IMR-90 (cell line): Measurements from ENCODE around the gene EYS. TPM values are rescaled to one million over a fixed set of nuclear protein-coding genes. Genes with fewer than 3 reads are reported as not detected.

ENCODE experiments used
- ATAC-seq: fragments of 200-7000 bp; cut with Tn5 transposase; 2 replicates; pipeline ENCODE4 v1.9.1; 2020; ENCODE audit warnings: low read depth, mild to moderate bottlenecking, moderate library complexity
- BruUV-seq: library from RNA; stranded (reverse); fragments of 400-500 nt; replicated peaks from 2 replicates; lab custom pipeline; 2021; lab: Mats Ljungman, UMichigan
- CTCF ChIA-PET: fragments of 300-600 bp; formaldehyde crosslinking; extraction: SDS; loops from one replicate; lab custom pipeline; 2021; ENCODE audit warnings: antibody characterized with exemption; lab: Yijun Ruan, JAX
- POLR2A ChIA-PET: fragments of 300-600 bp; sonication (Branson Sonifier 250); formaldehyde crosslinking; loops from one replicate; lab custom pipeline; 2022; ENCODE audit warnings: antibody characterized with exemption; ENCODE audit not compliant: unreplicated experiment; lab: Charles Lee
- DNase-seq: peaks from one replicate; pipeline ENCODE4 v3.0.0; 2013
- H2AFZ ChIP-seq: replicated peaks from 2 replicates; pipeline ENCODE3; 2013; ENCODE audit warnings: low read length, mild to moderate bottlenecking; ENCODE audit not compliant: poor library complexity
- H2AK5ac ChIP-seq: 2 replicates; pipeline ENCODE4 v1.6.1; 2013; ENCODE audit warnings: low read depth, low read length, inconsistent platforms
- H2AK9ac ChIP-seq: replicated peaks from 2 replicates; pipeline ENCODE3; 2013; ENCODE audit warnings: mild to moderate bottlenecking, low read depth, low read length, moderate library complexity; ENCODE audit not compliant: poor library complexity
- H2BK120ac ChIP-seq: 2 replicates; pipeline ENCODE4 v1.6.1; 2013; ENCODE audit warnings: low read depth, low read length, inconsistent platforms
- H2BK15ac ChIP-seq: 3 replicates; pipeline ENCODE4 v1.6.1; 2013; ENCODE audit warnings: low read depth, low read length, inconsistent platforms
- H2BK20ac ChIP-seq: 2 replicates; pipeline ENCODE4 v1.6.1; 2013; ENCODE audit warnings: low read depth, mild to moderate bottlenecking, inconsistent platforms, low read length, moderate library complexity
- H2BK5ac ChIP-seq: 2 replicates; pipeline ENCODE4 v1.6.1; 2013; ENCODE audit warnings: mild to moderate bottlenecking, low read depth, low read length, inconsistent platforms; ENCODE audit not compliant: poor library complexity, severe bottlenecking
- H3K14ac ChIP-seq: replicated peaks from 2 replicates; pipeline ENCODE4 v1.6.1; 2013; ENCODE audit warnings: low read depth, low read length, inconsistent platforms
- H3K18ac ChIP-seq: 2 replicates; pipeline ENCODE4 v1.6.1; 2013; ENCODE audit warnings: low read depth, low read length, control low read depth
- H3K23ac ChIP-seq: 2 replicates; pipeline ENCODE4 v1.6.1; 2013; ENCODE audit warnings: low read depth, low read length, inconsistent platforms
- H3K27ac ChIP-seq: 2 replicates; pipeline ENCODE4 v1.5.1; 2013; ENCODE audit warnings: mild to moderate bottlenecking, control low read depth, low read length; ENCODE audit not compliant: insufficient read depth
- H3K27me3 ChIP-seq: 2 replicates; pipeline ENCODE4 v1.6.1; 2013; ENCODE audit warnings: low read length; ENCODE audit not compliant: control insufficient read depth, insufficient read depth
- H3K36me3 ChIP-seq: 2 replicates; pipeline ENCODE4 v1.6.1; 2013; ENCODE audit warnings: low read length, mixed read lengths; ENCODE audit not compliant: control insufficient read depth, insufficient read depth
- H3K4ac ChIP-seq: 2 replicates; pipeline ENCODE4 v1.6.1; 2013; ENCODE audit warnings: low read depth, low read length, inconsistent platforms
- H3K4me1 ChIP-seq: 2 replicates; pipeline ENCODE4 v1.6.1; 2013; ENCODE audit warnings: low read length, mixed read lengths; ENCODE audit not compliant: control insufficient read depth, insufficient read depth
- H3K4me2 ChIP-seq: 2 replicates; pipeline ENCODE4 v1.6.1; 2013; ENCODE audit warnings: low read depth, mild to moderate bottlenecking, control low read depth, low read length, moderate library complexity
- H3K4me3 ChIP-seq: 2 replicates; pipeline ENCODE4 v1.5.1; 2013; ENCODE audit warnings: low read depth, mild to moderate bottlenecking, control low read depth, low read length, moderate library complexity; ENCODE audit not compliant: insufficient read depth
- H3K56ac ChIP-seq: 2 replicates; pipeline ENCODE4 v1.6.1; 2013; ENCODE audit warnings: low read length, inconsistent platforms; ENCODE audit not compliant: insufficient read depth; ENCODE audit errors: extremely low read depth
- H3K79me1 ChIP-seq, 2 experiments: 2 replicates each; pipeline ENCODE4 v1.6.1; 2013; ENCODE audit warnings: low read length in 2 of 2, inconsistent platforms in 1 of 2, low read depth in 1 of 2
- H3K9ac ChIP-seq: 2 replicates; pipeline ENCODE4 v1.6.1; 2013; ENCODE audit warnings: low read depth, low read length, control low read depth
- H3K9me1 ChIP-seq: 2 replicates; pipeline ENCODE4 v1.6.1; 2013; ENCODE audit warnings: low read length, inconsistent platforms; ENCODE audit not compliant: insufficient read depth
- H3K9me3 ChIP-seq: 2 replicates; pipeline ENCODE4 v1.6.1; 2013; ENCODE audit warnings: low read length; ENCODE audit not compliant: control insufficient read depth, insufficient read depth
- H4K20me1 ChIP-seq: 2 replicates; pipeline ENCODE4 v1.6.1; 2013; ENCODE audit warnings: low read length, inconsistent platforms; ENCODE audit not compliant: insufficient read depth
- H4K5ac ChIP-seq: 2 replicates; pipeline ENCODE4 v1.6.1; 2013; ENCODE audit warnings: mild to moderate bottlenecking, low read depth, low read length, control low read depth
- H4K8ac ChIP-seq, 2 experiments: 2 replicates each; pipeline ENCODE4 v1.6.1; 2013; ENCODE audit warnings: low read depth in 2 of 2, low read length in 2 of 2, control low read depth in 1 of 2, inconsistent platforms in 1 of 2
- H4K91ac ChIP-seq: 2 replicates; pipeline ENCODE4 v1.6.1; 2013; ENCODE audit warnings: low read depth, low read length, inconsistent platforms; ENCODE audit not compliant: insufficient read depth
- CTCF ChIP-seq: conservative IDR thresholded peaks from 2 replicates; pipeline ENCODE4 v1.5.1; 2012; ENCODE audit warnings: mild to moderate bottlenecking, low read depth, low read length, improper control_type of control experiment
- FOS ChIP-seq: fragments of 150-350 bp; IDR thresholded peaks from 2 replicates; pipeline ENCODE4 v1.6.1; 2016; ENCODE audit warnings: low read depth, low read length
- NFE2L2 ChIP-seq: fragments of 150-350 bp; IDR thresholded peaks from 2 replicates; pipeline ENCODE4 v1.6.1; 2016; ENCODE audit warnings: low read depth, mild to moderate bottlenecking, low read length
- USF2 ChIP-seq: fragments of 150-350 bp; IDR thresholded peaks from 2 replicates; pipeline ENCODE4 v1.6.1; 2017; ENCODE audit warnings: mild to moderate bottlenecking, antibody characterized with exemption, low read length, low read depth
- WGBS, 2 experiments: methylation state at CpG; one replicate each; pipeline versions ENCODE4 v1.1.5 to v1.1.7; 2013; ENCODE audit warnings: missing lambda C conversion rate in 2 of 2; ENCODE audit not compliant: insufficient read length in 1 of 2; ENCODE audit errors: extremely low coverage in 2 of 2; 5-methylcytosine and 5-hydroxymethylcytosine counted together
- dilution Hi-C: fragments of 300-500 bp; cut with HindIII; formaldehyde crosslinking; loops from one replicate; pipeline ENCODE4 v1.14.3; 2018; ENCODE audit warnings: low sequenced_read_pairs; ENCODE audit not compliant: unreplicated experiment
- in situ Hi-C: fragments of 300-500 bp; cut with MboI; formaldehyde crosslinking; loops from 3 replicates; pipeline ENCODE4 v1.14.3; 2019; ENCODE audit warnings: low sequenced_read_pairs, inconsistent platforms, mixed read lengths
- intact Hi-C: fragments of 100-400 bp; cut with micrococcal nuclease; formaldehyde crosslinking; loops from 2 replicates; pipeline ENCODE4 v1.10.0; 2022
- polyA plus RNA-seq, 3 experiments: library from polyadenylated mRNA; depleted of rRNA; stranded (reverse); fragments of >200 nt; gene quantifications; 2 replicates each; pipeline ENCODE4 v1.2.3, GENCODE V29; 2012; ENCODE audit warnings: low replicate concordance in 1 of 3
- total RNA-seq: library from RNA; depleted of rRNA; stranded (reverse); fragments of >200 nt; gene quantifications from 2 replicates; pipeline ENCODE4 v1.2.3, GENCODE V29; 2012

EYS gene
- total and polyA plus RNA-seq, 2 of the 4 experiments (the other 2 are of a cell fraction) = under 0.01 TPM; not detected in 1

- no CpG with 5 or more reads among the region's 1 CpG for WGBS, 2 experiments
- Histone ChIP-seq H2BK5ac (peak overlapping the region; percentile 21), H2BK20ac (no peak overlapping the region), H2BK15ac (no peak overlapping the region), H4K20me1 (no peaks in the 10 kb centered on the region), H4K8ac (0 out of 4 replicates have a peak overlapping the region, but pooled peaks of 1 of the 2 experiments have one; percentile 35), H3K27me3 (no peaks in the 10 kb centered on the region), H3K23ac (no peak overlapping the region), H3K14ac (no peak overlapping the region), H3K4ac (no peak overlapping the region), H3K56ac (no peak overlapping the region), H3K9ac (no peak overlapping the region), H2AK9ac (no peak overlapping the region), H3K27ac (no peak overlapping the region), H3K36me3 (no peaks in the 10 kb centered on the region), H2BK120ac (peak overlapping the region; percentile 18; the same call in 1 of the 2 replicates), H2AK5ac (no peak overlapping the region), H3K9me3 (no peaks in the 10 kb centered on the region), H2AFZ (no peak overlapping the region), H4K5ac (no peak overlapping the region; the same call in 1 of the 2 replicates), H3K18ac (peak overlapping the region; percentile 72; the same call in 1 of the 2 replicates), H3K4me2 (no peak overlapping the region; the same call in 1 of the 2 replicates), H3K79me1 (no peaks in the 10 kb centered on the region), H3K4me3 (no peak overlapping the region), H3K4me1 (peaks cover 3% of the 10 kb centered on the region; the same call in 1 of the 2 replicates), H4K91ac (no peak overlapping the region), H3K9me1 (no peaks in the 10 kb centered on the region)
- BruUV-seq = no TSS peak
- intact Hi-C loops (no loop called here), dilution Hi-C loops (no loop called here), in situ Hi-C loops (no loop called here)
- ATAC-seq (peak; percentile 59), DNase-seq (no peak)
- POLR2A ChIA-PET = no interaction called here
- TF ChIP-seq CTCF = no peak
- TF ChIP-seq FOS = no peak
- TF ChIP-seq NFE2L2 = no peak
- TF ChIP-seq USF2 = no peak
- CTCF ChIA-PET = no interaction called here
Observed at GRCh38 chr6:63856271-63856670, 1850.8 kb downstream of the EYS start.
